ENCODE measurements around the gene FREM2. TPM values are rescaled to one million over a fixed set of nuclear protein-coding genes. Genes with fewer than 3 reads are reported as not detected.

The FREM2 gene
- total RNA-seq, 1 experiment from 2014 or later, result 0.05 TPM

GRCh38 chr13:38767506-38768265, 80.8 kb downstream of the FREM2 start (continued):
- TF ChIP-seq ZBTB33 (IDR thresholded peaks at IDR 0.05; ENCODE audit: extremely low read depth, insufficient replicate concordance, low read length) (no peak), CTCF (IDR thresholded peaks at IDR 0.05 in 2 of 3, conservative IDR thresholded peaks at IDR 0.05 in 1 of 3; ENCODE audit: borderline replicate concordance in 1 of 3, insufficient read depth in 1 of 3, low read depth in 2 of 3, low read length in 2 of 3) (no peak), CEBPB (IDR thresholded peaks at IDR 0.05; ENCODE audit: low read depth) (no peak), JUND (IDR thresholded peaks at IDR 0.05) (no peak), EGR1 (IDR thresholded peaks at IDR 0.05; ENCODE audit: low read depth) (no peak), RAD21 (IDR thresholded peaks at IDR 0.05; ENCODE audit: low read depth) (no peak)
- TF ChIP-seq, protein P1, sequence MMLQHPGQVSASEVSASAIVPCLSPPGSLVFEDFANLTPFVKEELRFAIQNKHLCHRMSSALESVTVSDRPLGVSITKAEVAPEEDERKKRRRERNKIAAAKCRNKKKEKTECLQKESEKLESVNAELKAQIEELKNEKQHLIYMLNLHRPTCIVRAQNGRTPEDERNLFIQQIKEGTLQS (IDR thresholded peaks at IDR 0.05), result no peak

GRCh38 chr13:38769526-38769925, 82.6 kb downstream of the FREM2 start:
- TF ChIP-seq EGR1 (IDR thresholded peaks at IDR 0.05; ENCODE audit: low read depth), result no peak
- no peak overlapping the region for H2AFZ ChIP-seq (ENCODE audit: low read depth, low read length, poor library complexity, severe bottlenecking)
- H3K79me2 ChIP-seq (ENCODE audit: insufficient read depth, low read length), result no peaks in the 10 kb centered on the region
- H3K9me3 ChIP-seq (ENCODE audit: control insufficient read depth in 1 of 2, insufficient read depth in 1 of 2, low read depth in 1 of 2, low read length in 2 of 2), result no peaks in the 10 kb centered on the region
- H3K4me1 ChIP-seq (ENCODE audit: control insufficient read depth in 1 of 2, insufficient read depth in 2 of 2, low read length in 2 of 2), result no peaks in the 10 kb centered on the region
- no peak overlapping the region for H3K4me2 ChIP-seq (ENCODE audit: low read length)
- intact Hi-C loops (cut with micrococcal nuclease), result no loop called here
- ATAC-seq (no peak), DNase-seq (ENCODE audit: low read depth, low spot score) (no peak)
- ChIA-PET RAD21 (ENCODE audit: low non-redundant PET in 1 of 2, low total read pairs in 2 of 2, uncharacterized antibody in 2 of 2, unreplicated experiment in 2 of 2) (no interaction called here), POLR2A (no interaction called here), CTCF (no interaction called here)
- H3K27me3 ChIP-seq (ENCODE audit: insufficient read depth, low read length), result no peaks in the 10 kb centered on the region
- H3K9ac ChIP-seq (ENCODE audit: low read length), result no peak overlapping the region
- no peaks in the 10 kb centered on the region for H3K9me2 ChIP-seq (ENCODE audit: insufficient read depth)
- BruUV-seq (replicated peaks), result no TSS peak
- no peaks in the 10 kb centered on the region for H3K36me3 ChIP-seq (ENCODE audit: control insufficient read depth in 1 of 2, insufficient read depth in 2 of 2, low read length in 2 of 2)
- no peak overlapping the region for H3K4me3 ChIP-seq (replicated peaks in 1 of 2; ENCODE audit: low read depth in 1 of 2, low read length in 2 of 2)
- no peak overlapping the region for H3K27ac ChIP-seq (ENCODE audit: low read depth, low read length)
- no peaks in the 10 kb centered on the region for H4K20me1 ChIP-seq (ENCODE audit: insufficient read depth)

Measured in HCT116 (cell line).